HG03139 (cell line): Measurements from ENCODE around the gene CUL1.

ENCODE experiments used
- ATAC-seq: cut with Tn5 transposase; IDR thresholded peaks from one replicate; pipeline ENCODE4 v1.9.1; 2021; ENCODE audit not compliant: unreplicated experiment

Gene CUL1

GRCh38 chr7:148698397-148699023 is at the start of gene CUL1:
Gene CUL1, plus strand, starts transcription at chr7:148698903. Its CDS starts 31,220 bp downstream, at chr7:148730123.
- peak; percentile 58 for ATAC-seq

GRCh38 chr7:148650232-148650858 is 48.4 kb upstream of the CUL1 start:
- no peak for ATAC-seq

GRCh38 chr7:148652773-148653172 is 45.9 kb upstream of the CUL1 start:
- no peak for ATAC-seq

- no peak for ATAC-seq
These were observed 40.8 kb upstream of the CUL1 start for GRCh38 chr7:148657929-148658328.

GRCh38 chr7:148661471-148661870 is 37.2 kb upstream of the CUL1 start:
- no peak for ATAC-seq

- ATAC-seq = no peak
These were observed 36.1 kb upstream of the CUL1 start for GRCh38 chr7:148662646-148663045.

- ATAC-seq = no peak
These were observed 34.4 kb upstream of the CUL1 start for GRCh38 chr7:148664324-148664723.

GRCh38 chr7:148665221-148665620 is 33.5 kb upstream of the CUL1 start:
- ATAC-seq = no peak

GRCh38 chr7:148669927-148670326 is 28.8 kb upstream of the CUL1 start:
- ATAC-seq = no peak

- no peak for ATAC-seq
These were observed 28.3 kb upstream of the CUL1 start for GRCh38 chr7:148670374-148670773.

GRCh38 chr7:148670807-148671206 is 27.9 kb upstream of the CUL1 start:
- ATAC-seq = no peak

GRCh38 chr7:148672041-148672440 is 26.7 kb upstream of the CUL1 start:
- ATAC-seq = no peak

GRCh38 chr7:148674689-148675088 is 24.0 kb upstream of the CUL1 start:
- ATAC-seq = no peak

- no peak for ATAC-seq
These were observed 22.4 kb upstream of the CUL1 start for GRCh38 chr7:148676291-148676690.

- ATAC-seq = no peak
These were observed 16.9 kb upstream of the CUL1 start for GRCh38 chr7:148681821-148682220.

- no peak for ATAC-seq
These were observed 14.3 kb upstream of the CUL1 start for GRCh38 chr7:148684289-148684830.

GRCh38 chr7:148686312-148686937 is 12.3 kb upstream of the CUL1 start:
- ATAC-seq = no peak

GRCh38 chr7:148687555-148687954 is 11.1 kb upstream of the CUL1 start:
- no peak for ATAC-seq

GRCh38 chr7:148688526-148688925 is 10.2 kb upstream of the CUL1 start:
- no peak for ATAC-seq

- ATAC-seq = no peak
These were observed 5.1 kb upstream of the CUL1 start for GRCh38 chr7:148693651-148694050.

- no peak for ATAC-seq
These were observed 4.1 kb upstream of the CUL1 start for GRCh38 chr7:148694631-148695030.

GRCh38 chr7:148695953-148696352 is 2.8 kb upstream of the CUL1 start:
- no peak for ATAC-seq
